Heart right ventricle (tissue), 16 donors: ENCODE data around the gene LSM4. TPM values are rescaled to one million over a fixed set of nuclear protein-coding genes. Genes with fewer than 3 reads are reported as not detected.

Experiments used
- ATAC-seq, 8 donors: fragments of 200-7000 bp; cut with Tn5 transposase; one replicate each; pipeline ENCODE4 v1.9.1; 2020; ENCODE audit warnings: mild to moderate bottlenecking in 8 of 8, moderate library complexity in 8 of 8, moderate number of reproducible peaks in 1 of 8
- DNase-seq, 2 donors: peaks; one replicate each; pipeline ENCODE4 v3.0.0-alpha.2; 2020
- H3K27ac ChIP-seq, 10 donors: fragments of 200-600 bp; sonication (generic) in 2 of 10; one replicate each; pipeline versions ENCODE4 v1.5.0 to v1.8.0; 2020 to 2022; ENCODE audit warnings: mild to moderate bottlenecking in 3 of 10
- H3K27me3 ChIP-seq, 7 donors: fragments of 200-600 bp; one replicate each; pipeline ENCODE4 v1.8.0; 2021 to 2022; ENCODE audit warnings: mild to moderate bottlenecking in 2 of 7
- H3K36me3 ChIP-seq, 9 donors: fragments of 200-600 bp; sonication (generic) in 1 of 9; one replicate each; pipeline versions ENCODE4 v1.5.0 to v1.8.0; 2020 to 2022; ENCODE audit warnings: mild to moderate bottlenecking in 2 of 9
- H3K4me1 ChIP-seq, 9 donors: fragments of 200-600 bp; sonication (generic) in 1 of 9; one replicate each; pipeline versions ENCODE4 v1.5.0 to v1.8.0; 2020 to 2022; ENCODE audit warnings: mild to moderate bottlenecking in 4 of 9
- H3K4me3 ChIP-seq, 10 donors: fragments of 200-600 bp; sonication (generic) in 2 of 10; one replicate each; pipeline versions ENCODE4 v1.5.0 to v1.8.0; 2020 to 2022; ENCODE audit warnings: mild to moderate bottlenecking in 7 of 10, moderate library complexity in 2 of 10
- H3K9me3 ChIP-seq, 11 donors: fragments of 200-600 bp in 10 of 11; sonication (generic) in 2 of 11; one replicate each; pipeline versions ENCODE4 v1.5.0 to v1.8.0; 2013 to 2022; ENCODE audit warnings: mild to moderate bottlenecking in 2 of 11, control low read depth in 1 of 11, moderate library complexity in 1 of 11
- CTCF ChIP-seq, 9 donors: fragments of 200-600 bp; sonication (generic) in 2 of 9; IDR thresholded peaks; one replicate each; pipeline versions ENCODE4 v1.5.0 to v1.8.0; 2021 to 2022; ENCODE audit warnings: antibody characterized with exemption in 9 of 9, mild to moderate bottlenecking in 5 of 9, moderate library complexity in 1 of 9
- WGBS, 2 donors: extraction: QIAGEN DNeasy Blood & Tissue Kit; methylation state at CpG; one replicate each; pipeline ENCODE4 v1.1.7; 2013; ENCODE audit warnings: inconsistent platforms in 1 of 2; 5-methylcytosine and 5-hydroxymethylcytosine counted together
- intact Hi-C, 10 donors: fragments of 100-400 bp; cut with DNase I; formaldehyde crosslinking; loops; one replicate each; pipeline versions ENCODE4 v1.11.1 to v1.14.2; 2022
- polyA plus RNA-seq, 2 donors: library from polyadenylated mRNA; stranded (reverse); fragments of 200-250 nt; gene quantifications; one replicate each; pipeline ENCODE4 v1.2.3, GENCODE V29; 2013
- total RNA-seq, 10 donors: library from RNA; stranded (reverse); fragmentation: NEBNext Ultra II Directional in 3 of 10; extraction: Animal tissue kit (Norgen Biotek cat#: 25700) in 3 of 10; gene quantifications; one replicate each; pipeline versions ENCODE4 v1.2.1 to v1.2.4, GENCODE V29; 2021 to 2023
- donor health status: Arrhythmogenic right ventricular cardiomyopathy.
- donor health status: ischemic (EF 13 %, LVEDD 7.1; RV severe dilation, severe dysfunction).
- donor health status: healthy with polysubstance abuse.
- donor health status: DM: no; HTN: yes; CAD: no.
- donor health status: DM: no; HTN: no; CAD: no.
- donor health status: ischemic (EF 25% LVEDD 6.9; RV normal size, moderate dysfunction).
- donor health status: ischemic (EF 25% LVEDD 5.7; RV mildly dilated, moderate dysfunction).
- donor health status: healthy.
- donor health status: DM: yes; HTN: yes; CAD: no.
- donor health status: Ischemic cardiomyopathy.
- donor health status: ischemic (EF 35%, LVEDD 5.7; RV mildly dilated, moderate dysfunction).
- donor health status: nonischemic (EF 11% LVEDD 7.7; RV severe dilation, severe dysfunction).
- donor health status: DM: yes; HTN: yes; CAD: no.
- donor health status: PGD.
- donor health status: ischemic (EF 29% LVEDD 5.4; RV normal size, mild dysfunction).
- donor health status: nonischemic (EF 23%, LVEDD 6.1; RV moderate dilation, normal function).

LSM4 gene
- total and polyA plus RNA-seq, 12 donors, result 73.2 to 163 (median 93.6) TPM

- H3K9me3 ChIP-seq, result no peaks in the 10 kb centered on the region
- no peak overlapping the region for H3K27ac ChIP-seq
- peaks cover 0 to 94% (median 6%) of the 10 kb centered on the region in 9 donors for H3K36me3 ChIP-seq
- ATAC-seq, result no peak
- no peak overlapping the region for H3K4me3 ChIP-seq
- intact Hi-C loops, result no loop called here
- peaks cover 0 to 20% (median 10%) of the 10 kb centered on the region in 9 donors for H3K4me1 ChIP-seq
- no peaks in the 10 kb centered on the region for H3K27me3 ChIP-seq
- no peak for TF ChIP-seq CTCF (IDR thresholded peaks at IDR 0.05)
- DNase-seq, result no peak
- WGBS, 2 donors, result 92 to 95% methylated on average over 13 of the region's 13 CpGs
Observed at GRCh38 chr19:18310966-18311365, 11.9 kb downstream of the LSM4 start.

DNA sequence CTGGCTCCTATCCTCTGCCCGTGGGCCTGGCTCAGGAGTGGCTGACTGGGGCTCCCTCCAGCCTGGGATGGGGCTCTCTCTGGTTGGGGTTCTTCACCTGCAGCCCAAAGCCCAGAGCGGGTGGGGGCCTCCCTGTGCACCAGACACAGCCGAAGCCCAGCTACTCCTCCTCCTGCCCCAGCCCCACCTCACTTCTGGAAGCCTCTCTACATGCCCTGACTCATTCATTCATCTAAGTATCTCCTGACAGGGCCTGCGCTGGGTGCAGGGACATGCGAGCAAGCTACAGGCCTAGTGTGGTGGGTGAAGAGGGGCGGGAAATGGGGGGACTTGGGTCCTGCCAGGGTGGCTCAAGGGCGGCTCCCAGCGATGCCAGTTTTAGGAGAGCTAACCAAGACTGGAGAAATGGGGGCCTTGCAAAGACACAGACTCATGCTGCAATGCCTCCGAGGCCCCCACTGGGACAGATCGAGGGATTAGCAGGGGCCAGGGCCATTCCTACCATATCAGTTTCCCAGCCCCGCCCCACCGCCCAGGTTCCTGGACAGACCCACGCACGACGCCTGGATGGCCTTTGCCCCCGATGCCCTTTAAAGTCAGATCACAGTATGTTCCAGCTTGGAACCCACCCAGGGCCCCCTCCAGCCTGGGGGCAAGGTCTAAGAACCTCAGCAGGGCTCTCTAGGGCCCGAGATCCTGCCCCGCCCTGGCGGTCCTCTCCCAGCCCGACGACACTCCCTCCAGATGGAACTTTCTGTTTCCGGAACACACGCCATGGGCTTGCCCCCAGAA, 12.6 kb downstream of the LSM4 start:
- H3K4me1 ChIP-seq, result peaks cover 0 to 27% (median 17%) of the 10 kb centered on the region in 9 donors
- WGBS, 2 donors, result 84 to 88% methylated on average over 23 of the region's 23 CpGs

GRCh38 chr19:18309525-18310064, 13.3 kb downstream of the LSM4 start:
- no peaks in the 10 kb centered on the region for H3K9me3 ChIP-seq
- H3K36me3 ChIP-seq, result peaks cover 0 to 81% (median 6%) of the 10 kb centered on the region in 9 donors
- intact Hi-C loops, result no loop called here
- peaks cover 5 to 34% (median 24%) of the 10 kb centered on the region in 9 donors for H3K4me1 ChIP-seq
- ATAC-seq, result no peak
- no peaks in the 10 kb centered on the region for H3K27me3 ChIP-seq
- no peak overlapping the region for H3K27ac ChIP-seq
- no peak overlapping the region for H3K4me3 ChIP-seq
- WGBS, 2 donors, result 94% methylated on average over 33 of the region's 33 CpGs
- no peak for TF ChIP-seq CTCF (IDR thresholded peaks at IDR 0.05)
- DNase-seq, result no peak

More for the DNA sequence above, 12.6 kb downstream of the LSM4 start:
- Histone ChIP-seq H3K4me3 (no peak overlapping the region), H3K27ac (no peak overlapping the region), H3K36me3 (peaks cover 0 to 88% (median 6%) of the 10 kb centered on the region in 9 donors), H3K27me3 (no peaks in the 10 kb centered on the region), H3K9me3 (no peaks in the 10 kb centered on the region)
- no peak for TF ChIP-seq CTCF (IDR thresholded peaks at IDR 0.05)
- DNase-seq (no peak), ATAC-seq (no peak)
- intact Hi-C loops, result no loop called here

- Histone ChIP-seq H3K36me3 (peaks cover 0 to 74% (median 6%) of the 10 kb centered on the region in 9 donors), H3K9me3 (no peaks in the 10 kb centered on the region), H3K27ac (no peak overlapping the region), H3K27me3 (no peaks in the 10 kb centered on the region), H3K4me1 (peaks cover 8 to 41% (median 30%) of the 10 kb centered on the region in 9 donors), H3K4me3 (no peak overlapping the region)
- 89 to 91% methylated on average over 7 of the region's 7 CpGs for WGBS, 2 donors
- no peak for DNase-seq
- TF ChIP-seq CTCF (IDR thresholded peaks at IDR 0.05), result no peak
- no peak for ATAC-seq
- intact Hi-C loops, result no loop called here
Observed at GRCh38 chr19:18308948-18309325, 13.9 kb downstream of the LSM4 start.
